ENCODE measurements around the gene NCOA7.

DNA sequence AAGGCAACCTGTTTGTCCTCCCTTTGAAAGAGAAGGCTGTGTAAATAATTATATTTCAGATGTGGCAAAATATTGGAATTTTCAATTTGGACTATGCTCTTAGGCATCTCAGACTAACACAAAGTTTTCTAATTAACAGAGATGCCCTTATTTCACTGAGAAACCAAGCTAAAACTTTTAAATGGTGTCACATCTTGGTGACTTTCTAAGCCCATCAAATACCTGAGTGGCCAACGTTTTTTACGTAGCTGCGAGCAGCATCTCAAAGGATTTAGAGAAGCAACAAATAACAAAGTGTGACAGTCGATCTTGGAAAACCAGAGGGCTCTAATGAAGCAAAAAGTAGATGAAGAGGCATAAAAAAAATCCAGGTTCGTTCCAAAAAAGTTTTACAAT lies 44.7 kb upstream of the NCOA7 start:
- TF ChIP-seq CTCF (IDR thresholded peaks at IDR 0.05) = no peak
- TF ChIP-seq POLR2A (IDR thresholded peaks at IDR 0.05) = no peak

All from right lobe of liver (tissue), 4 donors.